HG03064 (cell line): ENCODE data around the gene ATP9B.

Experiments
- ATAC-seq: cut with Tn5 transposase; IDR thresholded peaks from one replicate; pipeline ENCODE4 v1.9.1; 2021; ENCODE audit warnings: low read depth; ENCODE audit not compliant: unreplicated experiment

ATP9B gene

DNA sequence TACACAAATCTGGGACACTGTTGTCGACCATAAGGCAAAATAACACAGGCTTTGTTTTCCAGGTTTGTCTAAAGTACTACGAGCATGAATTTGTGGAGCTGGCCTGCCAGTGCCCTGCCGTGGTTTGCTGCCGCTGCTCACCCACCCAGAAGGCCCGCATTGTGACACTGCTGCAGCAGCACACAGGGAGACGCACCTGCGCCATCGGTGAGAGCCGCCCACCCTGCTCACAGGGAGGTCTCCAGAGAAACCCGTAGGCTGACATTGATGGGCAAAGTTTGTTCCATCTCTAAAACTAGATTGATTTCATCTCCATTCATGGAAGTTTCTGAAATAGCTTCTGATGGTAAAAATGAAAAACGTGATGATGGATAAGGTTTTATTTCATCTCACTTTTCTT, 276.2 kb downstream of the ATP9B start:
- no peak for ATAC-seq

DNA sequence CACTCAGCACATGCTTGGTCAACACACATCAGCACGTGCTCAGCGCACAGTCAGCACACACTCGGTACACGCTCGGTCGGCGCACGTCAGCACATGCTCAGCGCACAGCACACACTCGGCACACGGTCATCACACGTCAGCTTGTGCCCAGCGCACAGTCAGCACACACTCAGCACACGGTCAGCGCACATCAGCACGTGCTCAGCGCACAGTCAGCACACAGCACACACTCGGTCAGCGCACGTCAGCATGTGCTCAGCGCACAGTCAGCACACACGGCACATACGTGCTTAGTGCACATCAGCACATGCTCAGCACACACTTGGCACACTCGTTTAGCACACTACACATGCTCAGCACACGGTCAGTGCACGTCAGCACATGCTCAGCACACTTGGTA, 276.8 kb downstream of the ATP9B start:
- ATAC-seq: no peak

DNA sequence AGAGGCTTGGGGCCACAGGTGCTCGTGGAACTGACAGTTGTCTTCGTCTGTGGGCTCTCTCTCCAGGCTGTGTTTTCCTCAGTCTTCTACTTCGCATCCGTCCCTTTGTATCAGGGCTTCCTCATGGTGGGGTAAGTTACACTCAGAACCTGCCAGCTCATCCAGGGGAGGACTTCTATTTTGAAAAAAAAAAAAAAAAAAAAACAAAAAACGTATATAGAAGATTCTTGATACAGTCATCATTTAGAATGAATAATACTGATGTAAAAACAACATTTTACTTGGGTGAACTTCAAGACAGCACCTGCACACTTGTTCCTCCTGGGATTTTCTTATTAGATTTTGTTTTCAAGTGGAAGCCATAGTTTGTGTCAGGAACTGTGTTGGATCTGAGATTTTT, 278.9 kb downstream of the ATP9B start:
- no peak for ATAC-seq

DNA sequence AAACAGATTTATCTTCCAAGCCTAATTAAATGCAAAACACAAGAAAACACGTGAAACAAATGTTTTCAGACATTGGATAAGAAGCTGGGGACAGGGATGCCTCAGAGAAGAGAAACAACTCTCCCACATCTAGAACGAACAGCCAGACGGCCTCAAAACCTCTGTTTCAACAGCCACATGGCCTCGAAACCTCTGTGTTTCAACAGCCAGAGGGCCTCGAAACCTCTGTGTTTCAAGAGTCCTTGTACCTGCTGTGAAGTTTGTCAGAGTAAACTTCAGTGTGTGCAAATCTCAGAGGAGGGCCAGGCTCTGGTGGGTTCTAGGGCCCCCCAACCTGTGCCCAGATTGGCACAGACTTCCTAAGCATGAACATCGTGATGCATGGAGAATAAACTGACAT, 283.2 kb downstream of the ATP9B start:
- no peak for ATAC-seq

DNA sequence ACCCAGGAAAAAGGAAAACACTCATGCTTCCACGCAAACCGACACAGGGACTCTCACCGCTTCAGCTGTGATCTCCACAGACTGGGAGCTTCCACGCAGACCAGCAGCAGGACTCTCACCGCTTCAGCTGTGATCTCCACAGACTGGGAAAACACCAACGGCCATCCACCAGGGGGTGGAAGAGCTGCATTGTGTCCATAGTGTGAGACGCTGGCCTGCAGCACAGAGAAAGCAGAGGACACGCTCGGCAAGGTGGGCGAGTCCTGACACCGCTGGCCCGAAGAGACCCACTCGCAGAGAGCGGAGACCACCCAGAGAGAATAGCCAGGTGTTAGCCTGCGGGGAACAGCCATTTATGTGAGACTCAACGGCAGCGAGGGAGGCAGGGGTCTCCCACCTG, 284.1 kb downstream of the ATP9B start:
- no peak for ATAC-seq

DNA sequence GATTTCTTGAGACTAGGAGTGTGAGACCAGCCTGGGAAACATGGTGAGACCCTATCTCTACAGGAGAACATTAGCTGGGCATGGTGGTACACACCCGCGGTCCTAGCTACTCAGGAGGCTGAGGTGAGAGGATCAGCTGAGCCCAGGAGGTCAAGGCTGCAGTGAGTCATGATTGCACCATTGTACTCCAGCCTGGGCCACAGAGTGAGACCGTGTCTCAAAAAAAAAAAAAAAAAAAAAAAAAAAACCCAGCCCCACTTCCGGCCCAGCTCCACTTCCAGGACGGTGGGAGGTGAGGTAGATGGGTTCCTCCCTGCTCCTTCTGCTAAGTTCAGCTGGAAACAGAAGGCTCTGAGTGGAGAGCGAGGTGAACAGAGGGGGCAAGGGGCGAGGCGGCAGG, 285.2 kb downstream of the ATP9B start:
- ATAC-seq: no peak

DNA sequence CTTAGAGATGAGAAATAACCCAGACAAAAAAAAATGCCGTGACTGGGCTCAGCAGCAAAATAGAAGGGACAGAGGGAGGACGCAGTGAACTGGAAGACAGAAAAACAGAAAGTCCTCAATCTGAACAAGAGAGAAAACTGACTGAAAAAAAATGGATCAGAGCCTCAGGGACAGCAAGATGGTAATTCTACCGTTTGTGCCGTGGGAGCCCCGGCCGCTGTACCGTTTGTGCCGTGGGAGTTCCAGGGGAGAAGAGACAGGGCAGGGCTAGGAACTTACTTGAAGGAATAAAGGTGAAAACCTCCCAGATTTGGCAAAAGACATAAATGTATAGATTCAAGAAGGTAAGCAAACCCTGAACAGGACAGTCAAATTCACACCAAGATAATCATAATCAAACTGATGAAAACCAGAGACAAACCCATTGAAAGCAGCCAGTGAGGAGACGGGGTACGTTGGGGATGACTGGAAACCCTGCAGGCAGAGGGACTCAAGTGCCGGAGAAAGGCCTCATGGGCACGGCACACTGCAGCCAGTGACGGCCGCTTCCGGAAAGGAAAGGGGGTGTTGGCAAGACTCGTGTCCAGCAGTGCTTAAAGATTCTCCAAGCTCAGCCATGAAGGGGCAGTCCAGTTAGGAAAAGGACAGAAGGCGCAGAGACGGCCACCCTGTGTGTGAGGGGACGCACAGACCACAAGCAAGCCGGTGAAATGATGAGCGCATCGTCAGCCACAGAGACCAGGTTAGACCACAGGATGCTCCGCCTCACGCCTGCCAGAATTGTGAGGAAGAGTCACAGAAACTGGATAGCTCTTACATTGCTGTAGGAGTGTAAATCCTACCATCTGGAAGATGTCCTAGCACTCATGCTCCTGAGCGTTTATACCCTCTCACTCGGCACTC, 286.5 kb downstream of the ATP9B start:
- no peak for ATAC-seq

DNA sequence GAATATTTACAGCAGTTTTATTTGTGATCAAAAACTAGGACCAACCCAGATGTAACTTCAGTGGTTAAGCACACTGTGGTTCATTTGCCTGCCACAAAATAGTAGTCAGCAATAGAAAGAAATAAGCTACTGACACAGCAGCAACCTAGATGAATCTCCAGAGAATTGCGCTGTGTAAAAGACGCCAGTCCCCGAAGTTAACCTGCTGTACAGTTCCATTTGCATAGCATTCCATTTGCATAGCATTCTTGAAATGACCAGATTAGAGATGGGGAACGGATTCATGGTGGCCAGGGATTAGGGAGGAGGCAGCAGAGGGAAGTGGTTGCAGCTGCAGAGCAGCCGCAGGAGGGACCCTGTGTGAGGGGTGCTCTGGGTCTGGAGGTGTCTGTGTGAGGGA, 287.2 kb downstream of the ATP9B start:
- ATAC-seq: no peak

DNA sequence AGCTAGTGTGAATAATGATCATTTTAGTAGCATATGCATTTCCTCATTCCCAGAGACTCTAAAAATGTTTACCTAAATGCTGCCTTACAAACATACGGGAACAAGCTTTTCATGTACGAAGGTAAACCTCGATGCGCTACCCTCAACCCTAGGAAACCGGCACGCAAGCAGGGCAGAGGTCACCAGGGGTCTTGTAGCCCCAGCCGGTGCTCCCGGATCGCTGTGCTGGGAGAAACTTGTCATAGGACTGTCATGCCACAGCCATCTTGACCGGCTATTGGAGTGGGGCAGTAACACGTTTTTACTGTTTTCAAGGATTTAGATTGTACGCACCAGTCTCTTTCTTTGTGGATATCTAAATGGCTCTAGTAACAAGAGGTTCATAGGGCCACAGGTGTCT, 291.7 kb downstream of the ATP9B start:
- ATAC-seq: no peak

DNA sequence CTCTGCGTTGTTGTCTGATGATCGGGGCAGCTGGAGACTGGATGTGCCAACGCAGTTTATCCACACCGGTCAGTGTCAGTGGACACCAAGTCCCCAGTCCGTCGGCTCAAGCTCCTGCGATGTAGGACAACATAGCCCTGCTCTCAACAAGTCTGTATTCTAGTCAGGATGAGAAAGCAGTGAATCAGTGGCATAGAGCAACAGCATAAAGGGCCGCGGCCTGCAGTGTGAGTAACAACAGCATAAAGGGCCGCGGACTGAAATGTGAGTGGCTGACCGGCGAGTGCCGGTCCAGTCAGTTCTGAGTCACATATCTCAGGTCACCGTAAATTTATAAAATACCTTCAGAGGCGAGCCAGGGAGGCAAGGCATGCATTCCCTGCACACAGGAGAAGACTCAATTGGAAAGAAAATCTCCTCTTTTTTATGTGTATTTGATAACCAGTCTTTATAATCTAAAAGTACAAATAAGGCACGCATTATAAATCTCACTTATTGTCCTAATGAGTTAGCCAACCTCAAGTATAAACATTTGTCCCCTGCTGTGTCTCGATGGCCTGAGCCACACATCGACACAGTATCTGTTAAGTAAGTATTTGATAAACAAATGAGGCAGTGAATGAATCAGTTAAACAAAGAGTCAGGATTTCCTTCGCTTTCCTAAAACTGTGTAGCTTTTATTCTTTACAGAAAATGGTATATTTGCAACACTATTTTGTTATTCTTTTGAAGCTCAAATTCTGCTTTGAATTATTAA, 292.8 kb downstream of the ATP9B start:
- no peak for ATAC-seq

DNA sequence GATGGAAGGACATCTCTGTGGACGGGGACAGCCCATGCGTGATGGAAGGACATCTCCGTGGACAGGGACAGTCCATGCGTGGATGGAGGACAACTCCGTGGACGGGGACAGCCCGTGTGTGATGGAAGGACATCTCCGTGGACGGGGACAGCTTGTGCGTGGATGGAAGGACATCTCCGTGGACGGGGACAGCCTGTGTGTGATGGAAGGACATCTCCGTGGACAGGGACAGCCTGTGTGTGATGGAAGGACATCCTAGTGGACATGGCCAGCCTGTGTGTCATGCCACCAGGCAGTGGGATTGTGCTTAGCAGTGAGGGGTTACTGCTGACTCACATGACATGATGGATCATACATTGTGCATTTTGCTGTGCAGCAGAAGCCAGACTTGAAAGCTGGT, 296.5 kb downstream of the ATP9B start:
- ATAC-seq: no peak

DNA sequence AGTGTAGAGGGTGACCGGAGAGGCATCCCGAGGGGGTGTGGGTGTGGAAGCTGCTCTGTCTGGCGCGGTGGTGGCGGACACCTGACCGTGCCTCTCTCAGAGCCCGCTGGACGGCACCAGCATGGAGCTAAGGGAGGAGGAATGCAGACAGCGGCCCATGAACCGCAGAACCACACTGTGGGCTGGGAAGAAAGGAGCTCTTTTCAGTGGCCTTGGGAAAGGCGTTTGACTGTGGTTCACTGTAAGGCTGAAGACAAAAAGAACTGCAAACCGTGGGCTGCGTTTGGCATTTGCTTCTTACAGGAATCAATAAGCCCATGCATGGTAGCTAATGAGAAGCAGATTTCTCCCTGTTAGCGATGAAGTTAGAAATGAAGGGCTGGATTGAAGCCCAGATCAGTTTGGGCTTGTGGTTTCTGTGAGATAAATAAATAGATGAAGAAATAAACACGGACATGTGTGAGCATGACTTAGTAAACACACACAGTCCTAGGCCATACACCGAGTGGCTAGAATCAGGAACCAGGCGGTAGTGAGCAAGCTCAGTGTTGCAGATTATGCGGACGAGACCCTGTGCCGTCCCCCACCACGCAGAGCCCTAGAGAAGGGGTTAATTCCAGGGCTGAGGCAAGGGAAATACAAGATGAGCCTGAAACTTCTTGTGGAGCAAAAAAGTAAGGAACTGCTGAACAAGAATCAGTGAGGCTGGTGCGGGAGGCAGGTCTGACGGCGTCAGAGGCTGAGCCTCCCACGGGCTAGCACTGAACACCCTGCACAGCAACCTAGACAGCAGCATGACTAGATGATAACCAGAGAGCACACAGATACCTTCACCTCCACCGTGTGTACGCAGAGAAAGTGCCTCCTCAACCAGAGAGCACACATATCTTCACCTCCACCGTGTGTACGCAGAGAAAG, 297.2 kb downstream of the ATP9B start:
- ATAC-seq: no peak

DNA sequence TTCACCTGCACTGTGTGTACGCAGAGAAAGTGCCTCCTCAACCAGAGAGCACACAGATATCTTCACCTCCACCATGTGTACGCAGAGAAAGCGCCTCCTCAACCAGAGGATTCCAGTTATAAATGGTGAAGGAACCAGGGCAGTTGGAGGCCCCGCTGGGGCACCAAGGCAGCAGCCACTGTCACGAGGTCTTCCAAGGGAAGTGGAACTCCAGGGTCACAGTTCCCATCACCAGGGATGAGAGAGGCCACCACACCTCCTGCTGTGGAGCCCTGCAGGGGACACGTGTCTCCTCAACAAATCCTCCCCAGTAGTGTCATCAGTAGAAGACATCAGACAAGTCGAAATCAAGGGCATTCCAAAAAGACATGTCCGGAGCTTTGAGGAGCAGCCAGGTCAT, 298.3 kb downstream of the ATP9B start:
- no peak for ATAC-seq

DNA sequence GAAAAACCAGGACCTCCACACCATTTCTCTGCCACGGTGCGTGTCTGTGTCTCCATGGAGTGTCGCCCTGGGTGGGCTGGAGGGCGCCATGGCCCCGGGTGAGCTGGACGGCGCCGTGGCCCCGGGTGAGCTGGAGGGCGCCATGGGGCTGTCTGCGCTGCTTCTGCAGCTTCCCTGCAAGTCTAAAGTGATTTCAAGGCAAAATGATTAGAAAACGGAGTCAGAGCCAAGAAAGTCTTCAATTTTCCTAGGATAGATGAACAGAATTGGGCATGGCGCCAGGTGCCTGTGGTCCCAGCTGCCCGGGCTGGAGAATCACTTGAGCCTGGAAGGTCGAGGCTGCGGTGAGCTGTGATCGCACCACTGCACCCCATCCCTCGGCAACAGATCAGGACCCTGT, 298.8 kb downstream of the ATP9B start:
- no peak for ATAC-seq

DNA sequence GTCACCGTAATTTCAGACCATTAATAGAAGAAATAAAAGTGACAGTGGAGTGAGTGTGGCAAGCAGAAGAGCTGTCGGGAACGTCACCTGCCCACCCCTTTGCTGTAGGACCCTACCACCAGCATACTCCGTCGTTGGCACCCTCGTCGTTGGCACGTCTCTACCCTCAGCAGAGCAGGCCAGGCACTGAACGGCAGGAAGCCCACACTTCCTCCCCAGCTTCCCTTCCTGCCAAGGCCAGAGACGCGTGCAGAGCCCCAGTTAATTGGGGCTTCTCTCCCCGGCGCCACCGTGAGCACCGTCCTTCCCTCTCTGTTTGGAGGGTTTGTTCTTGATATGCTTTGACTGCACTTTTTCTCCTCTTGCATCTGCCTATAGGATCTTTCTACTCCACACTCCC, 299.5 kb downstream of the ATP9B start:
- ATAC-seq: no peak

DNA sequence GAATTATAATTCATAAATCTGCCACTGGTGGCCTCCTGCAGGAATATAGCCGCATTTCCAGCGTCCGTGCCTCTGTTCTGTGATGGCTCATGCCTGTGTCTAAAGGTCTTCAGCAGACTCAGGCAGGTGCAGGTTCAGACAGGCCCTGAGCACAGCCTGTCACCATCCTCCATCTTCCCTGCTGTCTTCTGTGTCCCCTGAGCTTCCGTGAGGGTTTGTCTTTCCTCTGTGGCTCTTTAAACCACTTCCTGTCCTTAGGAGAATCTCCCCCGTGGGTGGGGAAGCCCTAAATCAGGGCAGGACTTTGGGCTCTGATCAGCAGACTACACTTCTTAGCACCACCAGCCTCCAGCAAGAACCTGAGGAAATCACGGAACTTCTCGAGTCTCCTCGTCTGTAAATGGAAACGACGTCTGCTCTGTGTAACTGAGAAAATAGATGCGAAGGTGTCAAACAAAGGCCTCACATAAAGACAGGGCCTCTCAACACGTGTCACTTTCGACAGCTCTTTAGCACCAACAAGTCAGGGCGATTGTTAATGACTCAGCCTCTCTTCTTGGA, 302.4 kb downstream of the ATP9B start:
- ATAC-seq: no peak

DNA sequence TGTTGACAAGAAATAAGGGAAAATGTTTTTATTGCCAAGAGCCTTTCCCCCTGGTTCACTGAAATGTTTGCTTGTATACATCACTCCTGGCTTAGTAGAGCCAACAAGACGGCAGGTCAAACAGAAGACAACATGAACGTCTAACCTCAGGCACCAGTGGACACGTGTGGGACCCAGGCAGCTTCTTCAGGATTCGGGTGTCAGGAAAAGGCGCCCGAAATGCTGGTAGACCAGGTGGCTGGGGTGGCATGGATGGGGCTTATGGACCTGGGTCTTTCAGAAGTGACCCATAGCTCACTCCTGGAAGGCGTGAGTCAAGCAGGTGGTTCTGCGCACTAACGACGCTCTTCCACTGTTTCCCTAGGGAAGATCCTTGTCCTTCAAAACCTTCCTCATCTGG, 303.3 kb downstream of the ATP9B start:
- no peak for ATAC-seq

DNA sequence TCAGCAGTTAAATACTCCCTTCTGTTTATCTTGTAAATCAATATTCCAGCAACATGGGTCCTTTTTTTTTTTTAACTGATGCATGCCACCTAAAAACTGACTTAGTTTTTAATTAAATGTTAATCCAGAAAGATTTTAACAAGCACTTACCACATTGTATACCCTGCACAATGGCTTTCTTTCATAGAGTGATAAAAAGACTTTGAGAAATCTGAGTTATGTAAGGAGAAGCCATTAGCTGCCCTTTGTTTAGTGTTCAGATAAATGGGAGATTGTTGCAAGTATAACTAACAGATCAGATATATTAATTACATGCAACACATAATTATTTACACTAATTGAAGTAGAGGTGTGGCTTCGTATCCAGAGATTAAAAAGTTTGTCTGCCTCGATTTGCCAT, 303.8 kb downstream of the ATP9B start:
- ATAC-seq: no peak

DNA sequence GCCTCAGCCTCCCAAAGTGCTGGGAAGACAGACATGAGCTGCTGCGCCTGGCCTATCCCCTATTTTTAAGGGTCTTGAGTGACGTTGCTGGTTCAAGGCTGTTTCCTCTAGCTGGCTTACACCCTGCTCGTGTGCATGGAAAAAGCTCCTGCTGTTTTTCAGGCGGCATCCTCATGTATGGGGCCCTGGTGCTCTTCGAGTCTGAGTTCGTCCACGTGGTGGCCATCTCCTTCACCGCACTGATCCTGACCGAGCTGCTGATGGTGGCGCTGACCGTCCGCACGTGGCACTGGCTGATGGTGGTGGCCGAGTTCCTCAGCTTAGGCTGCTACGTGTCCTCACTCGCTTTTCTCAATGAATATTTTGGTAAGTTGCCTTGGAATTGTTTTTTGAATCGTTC, 304.5 kb downstream of the ATP9B start:
- no peak for ATAC-seq

DNA sequence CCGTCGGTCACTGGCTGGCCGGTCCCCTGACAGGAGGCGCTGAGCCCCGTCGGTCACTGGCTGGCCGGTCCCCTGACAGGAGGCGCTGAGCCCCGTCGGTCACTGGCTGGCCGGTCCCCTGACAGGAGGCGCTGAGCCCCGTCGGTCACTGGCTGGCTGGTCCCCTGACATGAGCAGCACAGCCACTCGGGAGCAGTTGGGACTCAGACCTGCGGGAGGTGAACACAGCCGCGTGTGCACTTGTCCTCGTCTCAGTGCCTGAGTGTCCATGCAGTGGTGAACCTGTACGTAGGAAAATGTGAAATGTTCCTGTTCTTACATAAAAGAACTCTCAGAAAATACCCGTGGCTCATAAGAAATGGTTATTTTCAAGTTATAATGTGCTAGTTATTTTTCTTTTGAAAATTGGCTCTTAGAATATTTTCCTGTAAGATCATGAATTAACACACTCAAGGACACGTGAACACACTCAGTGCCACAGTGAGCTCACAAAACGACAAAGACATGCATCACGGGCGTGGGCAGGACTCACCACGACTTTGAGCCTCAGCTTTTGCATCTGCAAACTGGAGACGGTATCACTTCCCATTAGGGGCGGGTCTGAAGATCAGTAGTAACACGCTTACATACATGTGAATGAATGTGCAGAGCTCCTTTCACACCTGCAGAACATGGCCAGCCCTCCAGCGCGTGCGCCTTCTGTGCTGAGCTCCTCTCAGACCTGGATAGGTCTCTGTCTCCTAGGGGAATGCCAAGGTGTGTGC, 305.4 kb downstream of the ATP9B start:
- ATAC-seq: no peak
